HG03108 (cell line): ENCODE results near the gene UTP3.
"Not testable (repeated sequence)": the region's sequence is repeated elsewhere in the genome, so short reads cannot be mapped to it uniquely, and the experiment has no call there.

Experiments
- ATAC-seq: cut with Tn5 transposase; IDR thresholded peaks from one replicate; pipeline ENCODE4 v1.9.1; 2021; ENCODE audit warnings: moderate library complexity; ENCODE audit not compliant: unreplicated experiment

The UTP3 gene

DNA sequence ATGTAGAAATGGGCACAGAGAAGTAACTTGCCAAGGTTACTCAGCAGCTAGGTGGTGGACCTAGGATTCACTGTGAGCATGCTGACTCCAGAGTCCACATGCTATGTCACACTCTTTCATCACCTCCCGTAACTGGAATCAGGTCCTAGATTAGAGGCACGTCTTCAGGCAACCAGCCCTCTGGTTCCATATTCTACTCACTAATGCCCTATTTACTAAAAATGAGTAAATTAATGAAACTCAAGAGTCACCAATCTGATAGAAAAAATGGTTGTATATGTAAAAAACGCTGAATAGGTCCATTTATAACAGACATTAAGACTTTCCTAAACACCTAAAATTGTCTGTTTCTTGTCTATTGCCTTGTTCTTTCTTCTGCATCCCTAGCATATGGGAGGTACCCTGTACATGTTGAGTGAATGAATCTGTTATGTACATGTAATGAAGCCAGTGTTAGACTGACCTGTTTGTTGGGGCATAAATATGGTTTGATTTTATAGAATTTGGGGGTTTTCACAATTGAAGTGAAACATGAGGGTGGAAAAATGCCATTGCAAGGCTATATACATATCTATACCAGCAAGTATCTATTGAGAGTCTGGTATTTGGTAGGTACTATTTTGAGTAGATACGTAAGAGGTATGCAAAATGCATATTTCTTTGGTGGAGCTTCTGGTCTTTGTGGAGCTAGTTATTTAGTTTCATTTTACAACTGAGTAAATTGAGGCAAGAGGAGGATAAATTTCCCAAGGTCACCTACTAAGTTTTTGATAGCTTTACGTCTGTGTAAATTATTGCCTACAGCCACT is 26.0 kb downstream of the UTP3 start:
- peak; percentile 51 for ATAC-seq

DNA sequence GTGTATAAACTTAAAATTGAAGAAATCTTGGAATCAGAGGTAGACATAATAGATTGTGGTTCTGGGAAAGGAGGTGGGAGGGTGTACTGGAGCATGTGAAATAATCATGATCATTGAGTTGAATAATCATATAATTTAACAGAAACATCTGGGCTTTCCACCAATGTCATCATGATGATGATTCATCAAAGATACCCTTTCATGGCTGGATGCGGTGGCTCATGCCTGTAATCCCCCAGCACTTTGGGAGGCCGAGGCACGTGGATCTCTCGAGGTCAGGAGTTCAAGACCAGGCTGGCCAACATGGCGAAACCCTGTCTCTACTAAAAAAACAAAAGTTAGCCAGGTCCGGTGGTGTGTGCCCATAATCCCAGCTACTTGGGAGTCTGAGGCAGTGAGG is 26.8 kb downstream of the UTP3 start:
- ATAC-seq: no peak

DNA sequence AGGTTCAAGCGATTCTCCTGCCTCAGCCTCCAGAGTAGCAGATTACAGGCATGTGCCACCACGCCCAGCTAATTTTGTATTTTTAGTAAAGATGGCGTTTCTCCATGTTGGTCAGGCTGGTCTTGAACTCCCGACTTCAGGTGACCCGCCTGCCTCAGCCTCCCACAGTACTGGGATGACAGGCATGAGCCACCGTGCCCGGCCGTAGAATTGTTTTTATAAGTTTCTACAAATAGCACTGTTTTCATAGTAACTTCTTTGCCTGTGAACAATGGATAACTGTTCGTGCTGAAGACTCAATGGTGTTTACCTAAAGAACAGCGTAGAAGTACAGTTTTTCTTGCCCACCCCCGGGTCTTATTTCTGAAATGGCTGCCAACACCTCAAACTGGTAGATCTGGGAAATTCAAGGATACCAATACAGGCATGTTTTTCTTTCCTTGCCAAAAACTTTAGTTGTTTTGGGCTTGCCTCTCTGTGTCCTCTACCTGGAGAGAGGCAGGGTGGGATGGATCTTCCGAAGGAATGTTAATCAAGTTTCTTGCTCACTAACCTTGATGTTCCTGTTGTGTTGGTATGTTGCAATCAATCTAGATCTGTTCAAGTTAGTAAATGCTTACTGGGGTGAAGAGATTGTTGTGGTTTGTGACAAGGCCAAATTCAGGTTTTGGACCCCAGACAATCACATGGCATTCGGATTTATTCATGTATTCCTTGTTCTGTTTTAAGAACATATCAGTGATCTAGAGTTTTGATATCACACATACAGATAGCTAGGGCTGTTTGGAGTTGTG is 30.7 kb downstream of the UTP3 start:
- ATAC-seq: no peak

DNA sequence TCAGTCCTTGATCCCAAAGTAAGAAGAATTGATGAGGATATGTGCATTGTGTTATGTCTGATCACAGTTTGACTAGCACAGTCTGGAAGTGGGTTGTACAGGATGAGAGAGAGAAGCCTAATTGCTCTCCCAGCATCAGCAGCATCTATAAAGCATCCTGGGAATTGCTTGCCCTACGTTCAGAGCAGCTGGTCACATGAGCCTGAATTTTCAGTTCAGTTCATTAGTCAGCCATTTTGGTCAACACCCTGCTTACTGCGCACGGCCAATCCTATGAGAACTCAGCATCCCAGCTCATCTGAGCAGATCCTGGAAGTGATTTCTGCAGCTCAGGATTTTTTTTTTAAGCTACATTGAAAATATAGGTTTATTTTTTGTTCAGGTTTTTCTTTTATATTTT is 33.4 kb downstream of the UTP3 start, which contains the start of gene RUFY3:
TSS of gene RUFY3 (plus strand) at position 218 of the 400 bp plus-strand sequence. CDS start 610 bp downstream, outside the sequence.
- no peak for ATAC-seq

DNA sequence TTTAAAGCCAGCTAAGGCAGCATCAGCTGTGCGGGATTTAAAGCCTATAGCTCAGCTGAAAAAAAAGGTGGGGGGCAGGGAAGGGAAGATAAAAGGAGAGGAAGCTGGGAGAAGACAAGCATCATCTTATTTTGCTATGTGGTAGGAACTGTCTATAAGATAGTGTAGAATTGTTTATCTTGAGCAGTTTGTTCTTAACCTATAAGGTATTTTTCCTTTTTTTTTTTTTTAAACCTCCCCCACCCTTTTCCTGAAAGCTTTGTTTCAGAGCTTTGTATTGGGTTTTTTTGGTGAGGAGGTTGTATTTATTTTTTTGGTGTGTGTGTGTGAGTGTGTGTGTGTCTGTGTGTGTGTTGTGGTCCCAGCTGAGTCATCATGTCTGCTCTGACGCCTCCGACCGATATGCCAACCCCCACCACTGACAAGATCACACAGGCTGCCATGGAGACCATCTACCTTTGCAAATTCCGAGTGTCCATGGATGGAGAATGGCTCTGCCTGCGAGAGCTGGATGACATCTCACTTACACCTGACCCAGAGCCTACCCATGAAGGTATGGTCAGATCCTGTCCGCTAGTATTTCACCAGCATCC is 34.0 kb downstream of the UTP3 start:
- no peak for ATAC-seq

DNA sequence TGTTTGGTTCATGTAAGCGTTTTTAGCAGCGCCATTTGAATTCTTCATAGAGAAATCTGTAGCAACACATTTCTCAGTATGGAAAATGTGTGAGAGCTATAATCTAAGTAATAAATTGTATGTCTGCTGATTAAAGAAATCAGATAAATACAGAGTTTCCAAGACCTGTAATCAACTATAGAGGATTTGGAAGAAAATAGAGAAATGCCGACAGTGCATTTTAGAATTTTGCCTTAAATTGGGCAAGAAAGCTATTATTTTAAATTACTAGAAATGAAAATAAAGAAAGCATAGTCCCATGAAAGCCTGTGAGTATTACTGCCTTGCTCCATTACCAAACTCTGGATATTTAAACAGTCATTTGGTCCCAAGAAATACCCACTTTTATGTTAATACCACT is 36.1 kb downstream of the UTP3 start:
- ATAC-seq: no peak

DNA sequence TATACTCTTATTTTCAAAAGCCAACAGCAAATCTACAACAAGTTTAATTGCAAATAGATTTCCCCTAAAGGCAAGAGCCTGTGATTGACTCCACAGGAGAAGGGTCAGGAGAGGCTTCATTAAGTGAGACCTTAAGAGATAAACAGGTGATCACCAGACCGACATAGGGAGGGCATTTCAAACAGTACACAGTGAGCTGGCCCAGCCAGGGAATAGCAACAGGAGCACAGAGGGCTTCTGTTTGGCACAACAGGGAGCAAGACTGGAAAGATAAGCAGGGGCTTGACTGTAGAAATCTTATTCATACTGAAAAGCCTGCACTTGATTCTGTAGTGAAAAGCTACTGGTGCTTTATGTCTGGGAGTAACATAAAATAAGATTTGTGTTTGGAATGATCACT is 37.3 kb downstream of the UTP3 start:
- ATAC-seq: no peak

DNA sequence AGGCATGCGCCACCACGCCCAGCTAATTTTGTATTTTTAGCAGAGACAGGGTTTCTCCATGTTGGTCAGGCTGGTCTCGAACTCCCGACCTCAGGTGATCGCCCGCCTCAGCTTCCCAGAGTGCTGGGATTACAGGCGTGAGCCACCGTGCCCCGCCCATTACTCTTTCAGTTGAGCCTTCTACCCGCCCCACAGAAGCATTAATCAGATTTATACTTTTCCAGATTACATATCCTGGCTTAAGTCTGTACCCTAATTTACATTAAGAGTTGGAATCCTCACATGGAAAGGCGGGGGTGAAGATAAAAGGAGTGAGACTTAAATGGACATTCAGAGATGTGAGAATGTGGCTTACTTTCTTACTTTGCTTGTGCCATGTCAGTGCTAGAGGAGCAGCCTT is 38.2 kb downstream of the UTP3 start:
- ATAC-seq: not testable (repeated sequence)

DNA sequence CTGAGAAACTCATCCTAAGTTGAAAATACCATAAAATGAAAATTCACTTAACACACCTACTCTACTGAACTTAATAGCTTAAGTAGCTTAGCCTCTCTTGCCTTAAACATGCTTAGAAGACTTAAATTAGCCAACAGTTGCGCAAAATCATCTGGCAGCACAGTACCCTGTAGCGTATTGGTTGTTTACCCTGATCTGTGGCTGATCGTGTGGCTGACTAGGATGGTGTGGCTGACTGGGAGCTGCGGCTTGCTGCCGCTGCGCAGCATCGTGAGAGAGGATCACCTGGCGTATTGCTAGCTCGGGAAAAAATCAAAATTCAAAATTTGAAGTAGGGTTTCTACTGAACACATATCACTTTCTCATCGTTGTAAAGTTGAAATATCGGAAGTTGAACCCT is 39.8 kb downstream of the UTP3 start:
- no peak for ATAC-seq

DNA sequence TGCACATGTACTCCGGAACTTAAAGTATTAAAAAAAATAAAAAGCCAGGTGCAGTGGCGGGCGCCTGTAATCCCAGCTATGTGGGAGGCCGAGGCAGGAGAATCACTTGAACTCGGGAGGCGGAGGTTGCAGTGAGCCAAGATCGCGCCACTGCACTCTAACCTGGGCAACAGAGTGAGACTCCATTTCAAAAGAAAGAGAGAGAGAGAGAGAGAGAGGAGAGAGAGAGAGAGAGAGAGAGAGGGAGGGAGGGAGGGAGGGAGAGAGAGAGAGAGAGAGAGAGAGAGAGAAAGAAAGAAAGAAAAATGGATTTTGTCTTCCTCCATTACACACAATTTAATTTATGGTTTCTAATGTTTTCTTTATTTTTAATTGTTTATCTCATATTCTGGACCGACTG is 44.5 kb downstream of the UTP3 start:
- not testable (repeated sequence) for ATAC-seq

DNA sequence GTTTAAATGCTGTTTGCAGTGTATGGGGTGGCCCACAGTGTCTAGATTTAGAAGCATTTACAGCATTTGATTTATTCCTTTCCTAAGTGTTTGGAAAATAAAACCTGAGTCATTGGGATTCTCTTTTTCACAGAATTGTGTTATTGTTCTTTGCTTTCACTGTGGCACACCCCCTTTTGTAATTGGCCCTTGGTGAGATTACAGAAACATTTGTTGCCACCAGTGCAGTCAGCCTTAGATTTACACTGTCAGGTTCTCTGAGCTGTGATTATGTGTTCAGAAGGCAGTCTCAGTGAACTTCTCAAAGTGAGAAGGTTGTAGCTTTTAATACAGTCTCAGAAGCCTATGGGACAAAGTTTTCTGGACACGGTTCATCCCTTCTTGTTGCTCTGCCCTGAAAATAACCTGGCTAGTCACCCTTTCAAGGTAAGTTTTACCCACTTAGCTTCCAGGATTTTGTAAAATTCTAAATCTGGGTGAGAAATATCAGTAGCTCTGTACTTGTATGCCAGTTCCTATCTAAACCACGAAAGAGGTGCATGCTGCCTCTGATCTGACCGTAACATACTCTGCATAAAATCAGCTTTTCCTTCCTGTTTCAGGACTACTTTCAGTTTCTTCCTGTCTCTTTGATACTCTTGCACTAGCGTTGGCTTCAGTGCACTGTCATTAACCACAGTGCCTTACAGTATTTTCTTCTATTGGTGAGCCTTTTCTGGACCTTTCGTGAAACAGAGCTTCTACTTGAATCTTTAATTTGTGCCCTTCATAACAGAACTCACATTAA is 46.0 kb downstream of the UTP3 start:
- peak; percentile 88 for ATAC-seq

DNA sequence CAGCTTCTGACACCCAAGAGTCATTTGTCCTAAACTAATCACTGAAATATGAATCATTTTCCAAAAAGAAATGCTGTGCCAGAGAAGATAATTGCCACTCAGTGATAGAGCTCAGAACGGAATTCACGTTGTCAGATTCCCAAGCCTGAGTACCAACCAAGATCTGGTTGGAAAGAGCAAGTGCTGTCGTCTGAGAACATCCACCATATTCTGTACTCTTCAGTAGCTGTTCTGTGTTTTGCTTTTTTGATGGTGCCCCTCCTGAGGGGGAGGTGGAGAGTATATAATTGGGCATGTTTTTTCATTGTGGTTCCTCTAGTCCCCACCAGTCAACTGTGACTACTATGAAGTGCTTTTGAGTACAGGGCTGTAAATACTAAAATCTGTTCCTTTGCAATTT is 46.6 kb downstream of the UTP3 start:
- no peak for ATAC-seq

DNA sequence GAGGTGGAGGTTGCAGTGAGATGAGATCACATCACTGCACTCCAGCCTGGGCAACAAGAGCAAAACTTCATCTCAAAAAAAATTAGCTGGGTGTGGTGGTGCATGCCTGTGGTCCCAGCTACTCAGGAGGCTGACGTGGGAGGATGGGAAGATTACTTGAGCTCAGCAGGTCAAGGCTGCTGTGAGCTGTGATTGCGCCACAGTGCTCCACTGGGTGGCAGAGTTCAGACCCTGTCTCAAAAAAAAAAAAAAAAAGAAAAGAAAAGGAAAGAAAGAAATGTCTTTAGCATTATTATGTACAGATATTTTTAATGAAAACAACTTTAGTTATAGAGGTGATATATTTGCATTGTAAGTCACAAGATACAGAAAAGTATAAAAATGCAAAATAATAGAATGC is 47.6 kb downstream of the UTP3 start:
- ATAC-seq: peak; percentile 28

DNA sequence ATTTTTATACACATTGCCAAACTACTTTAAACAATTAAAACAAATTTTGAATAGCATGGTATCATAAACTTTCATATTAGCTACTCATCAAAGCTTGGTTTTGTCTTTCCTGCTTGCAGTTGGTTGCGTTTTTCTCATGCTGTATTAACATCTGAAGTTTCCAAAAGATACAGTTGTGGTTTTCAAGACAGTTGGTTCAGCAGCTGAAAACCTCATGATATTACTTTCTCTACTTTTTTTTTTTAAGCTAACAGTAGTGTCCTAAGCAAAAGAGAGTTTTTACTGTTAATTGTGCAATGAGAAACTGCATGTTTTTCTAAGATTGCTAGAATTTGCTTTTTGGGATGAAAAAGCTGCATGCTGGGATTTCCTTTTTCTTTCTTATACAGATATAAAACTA is 48.7 kb downstream of the UTP3 start:
- no peak for ATAC-seq

DNA sequence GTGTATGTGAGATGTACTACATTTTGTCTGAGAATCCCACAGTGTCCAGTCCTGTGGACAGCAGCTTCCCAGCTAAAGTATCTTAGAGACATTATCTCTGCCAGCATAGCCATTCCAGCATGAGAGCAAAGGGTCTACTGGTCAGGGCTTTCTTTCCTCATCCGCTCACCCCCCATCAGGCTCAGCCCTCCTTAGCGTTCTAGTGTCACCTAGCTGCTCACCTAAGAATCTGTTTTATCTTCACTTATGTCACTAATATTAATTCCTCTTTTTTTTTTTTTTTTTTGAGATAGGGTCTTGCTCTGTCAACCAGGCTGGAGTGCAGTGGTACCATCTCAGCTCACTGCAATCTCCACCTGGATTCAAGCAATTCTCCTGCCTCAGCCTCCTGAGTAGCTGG is 49.1 kb downstream of the UTP3 start:
- ATAC-seq: no peak

DNA sequence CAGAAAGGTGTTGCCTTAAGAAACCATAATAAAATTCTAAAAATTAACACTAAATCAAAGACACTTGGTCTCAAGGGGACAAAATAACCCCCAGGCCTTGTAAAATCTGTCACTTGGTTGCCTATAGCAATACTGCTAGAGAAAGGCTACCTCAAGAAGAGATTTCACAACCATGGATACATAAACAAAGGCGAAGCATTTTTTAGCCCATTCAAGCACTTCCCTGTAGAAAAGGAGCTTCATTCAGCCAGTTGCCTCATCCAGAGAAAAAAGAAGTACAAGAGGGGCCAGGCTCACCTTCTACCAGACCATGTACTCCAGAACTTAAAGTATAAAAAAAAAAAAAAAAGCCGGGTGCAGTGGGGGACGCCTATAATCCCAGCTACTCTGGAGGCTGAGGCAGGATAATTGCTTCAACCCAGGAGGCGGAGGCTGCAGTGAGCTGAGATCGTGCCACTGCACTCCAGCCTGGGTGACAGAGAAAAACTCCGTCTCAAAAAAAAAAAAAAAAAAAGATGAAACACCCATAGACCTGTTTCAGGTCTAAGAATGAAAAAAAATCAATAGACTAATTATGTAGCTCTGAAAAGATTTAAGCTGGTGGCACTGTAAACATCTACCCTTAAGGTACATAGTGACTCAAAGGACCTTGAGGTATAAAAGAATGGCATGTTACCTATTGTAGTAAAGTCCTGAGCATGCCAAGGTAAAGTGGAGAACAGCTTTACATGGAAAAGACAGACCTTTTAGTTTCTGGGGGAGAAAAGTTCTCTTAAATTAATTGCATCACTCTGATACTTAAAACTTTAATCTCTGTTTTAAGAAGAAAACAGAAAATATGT is 51.4 kb downstream of the UTP3 start:
- ATAC-seq: no peak
